Endothelial cell of umbilical vein (primary cell): Measurements from ENCODE around the gene TBL2. TPM values are rescaled to one million over a fixed set of nuclear protein-coding genes. Genes with fewer than 3 reads are reported as not detected.
"Not testable (repeated sequence)": the region's sequence is repeated elsewhere in the genome, so short reads cannot be mapped to it uniquely, and the experiment has no call there.

Experiments
- BruUV-seq: library from RNA; stranded (reverse); fragments of 400-500 nt; replicated peaks from 2 replicates; lab custom pipeline; 2021; lab: Mats Ljungman, UMichigan
- CTCF ChIA-PET: fragments of 300-600, 350-600 bp; sonication (Branson Sonifier 250); formaldehyde crosslinking; loops from one replicate; lab custom pipeline; 2021; ENCODE audit warnings: antibody characterized with exemption, inconsistent platforms; lab: Charles Lee
- POLR2A ChIA-PET: fragments of 300-600, 350-600 bp; sonication (Branson Sonifier 250); formaldehyde crosslinking; loops from one replicate; lab custom pipeline; 2021; ENCODE audit warnings: antibody characterized with exemption, inconsistent platforms; lab: Charles Lee
- DNase-seq: peaks from one replicate; pipeline ENCODE4 v3.0.0-alpha.2; 2011; ENCODE audit warnings: low read depth, low spot score
- FAIRE-seq: peaks from 2 replicates; lab custom pipeline; 2011; peaks lifted over from hg19 to GRCh38; lab: Jason Lieb, UNC
- H2AFZ ChIP-seq: 2 replicates; pipeline ENCODE4 v1.6.0; 2012; ENCODE audit warnings: low read depth, low read length, control low read depth, inconsistent platforms
- H3K27ac ChIP-seq: 2 replicates; pipeline ENCODE4 v1.5.1; 2011; ENCODE audit warnings: low read depth, mild to moderate bottlenecking, control low read depth, low read length, moderate library complexity; ENCODE audit not compliant: insufficient read depth
- H3K27me3 ChIP-seq, 2 experiments: 2 replicates each; pipeline versions ENCODE4 v1.6.0 to v1.6.1; 2011; ENCODE audit warnings: low read length in 2 of 2, mixed read lengths in 1 of 2; ENCODE audit not compliant: control insufficient read depth in 2 of 2, insufficient read depth in 2 of 2
- H3K36me3 ChIP-seq, 2 experiments: 2 replicates in 1 of 2; 3 replicates in 1 of 2; pipeline ENCODE4 v1.5.1; 2011; ENCODE audit warnings: low read length in 2 of 2, mild to moderate bottlenecking in 1 of 2, moderate library complexity in 1 of 2; ENCODE audit not compliant: control insufficient read depth in 2 of 2, insufficient read depth in 2 of 2; ENCODE audit errors: extremely low read depth in 1 of 2
- H3K4me1 ChIP-seq: 3 replicates; pipeline ENCODE4 v1.5.1; 2011; ENCODE audit warnings: mild to moderate bottlenecking, low read length; ENCODE audit not compliant: control insufficient read depth, insufficient read depth; ENCODE audit errors: extremely low read depth
- H3K4me2 ChIP-seq: 2 replicates; pipeline ENCODE4 v1.6.1; 2011; ENCODE audit warnings: low read length, control low read depth, mixed read lengths; ENCODE audit not compliant: insufficient read depth
- H3K4me3 ChIP-seq, 3 experiments: fragments of 200-600 bp in 1 of 3; sonication (generic), shearing (Covaris generic) in 1 of 3; replicated peaks in 1 of 3; 2 replicates each; pipeline ENCODE4 v1.5.1; 2011 to 2016; ENCODE audit warnings: control low read depth in 3 of 3, low read length in 3 of 3, mild to moderate bottlenecking in 2 of 3, inconsistent platforms in 1 of 3, low read depth in 1 of 3, moderate library complexity in 1 of 3; ENCODE audit not compliant: insufficient read depth in 1 of 3
- H3K79me2 ChIP-seq: 2 replicates; pipeline ENCODE4 v1.6.0; 2012; ENCODE audit warnings: low read length, inconsistent platforms; ENCODE audit not compliant: control insufficient read depth, insufficient read depth
- H3K9ac ChIP-seq: replicated peaks from 2 replicates; pipeline ENCODE3; 2011; ENCODE audit warnings: low read length, control low read depth; ENCODE audit not compliant: insufficient read depth; ENCODE audit errors: extremely low read depth
- H3K9me1 ChIP-seq: replicated peaks from 3 replicates; pipeline ENCODE4 v1.6.0; 2011; ENCODE audit warnings: mild to moderate bottlenecking, low read length; ENCODE audit not compliant: control insufficient read depth, insufficient read depth; ENCODE audit errors: extremely low read depth
- H3K9me3 ChIP-seq: replicated peaks from 2 replicates; pipeline ENCODE4 v1.5.1; 2012; ENCODE audit warnings: low read length, inconsistent platforms; ENCODE audit not compliant: control insufficient read depth, insufficient read depth
- H4K20me1 ChIP-seq: replicated peaks from 2 replicates; pipeline ENCODE3; 2011; ENCODE audit warnings: mild to moderate bottlenecking, low read length; ENCODE audit not compliant: control insufficient read depth, insufficient read depth; ENCODE audit errors: extremely low read depth
- EZH2 ChIP-seq: IDR thresholded peaks from 2 replicates; pipeline ENCODE4 v1.6.1; 2012; ENCODE audit warnings: borderline replicate concordance, low read depth, mild to moderate bottlenecking, moderate library complexity, low read length, inconsistent platforms; ENCODE audit not compliant: severe bottlenecking
- FOS ChIP-seq: IDR thresholded peaks from 2 replicates; pipeline ENCODE4 v1.6.1; 2011; ENCODE audit warnings: mild to moderate bottlenecking, low read length, moderate library complexity, borderline replicate concordance; ENCODE audit not compliant: insufficient read depth
- GATA2 ChIP-seq: IDR thresholded peaks from 2 replicates; pipeline ENCODE4 v1.7.0; 2011; ENCODE audit warnings: low read depth, mild to moderate bottlenecking, moderate library complexity, mixed read lengths, low read length; ENCODE audit not compliant: insufficient read length, insufficient read depth
- JUN ChIP-seq: IDR thresholded peaks from 2 replicates; pipeline ENCODE4 v1.6.1; 2011; ENCODE audit warnings: borderline replicate concordance, low read depth; ENCODE audit not compliant: insufficient read length, insufficient read depth
- MYC ChIP-seq: IDR thresholded peaks from one replicate; pipeline ENCODE4 v1.6.1; 2011; ENCODE audit warnings: mild to moderate bottlenecking, low read depth, low read length
- POLR2A ChIP-seq: IDR thresholded peaks from 2 replicates; pipeline ENCODE4 v1.6.1; 2012; ENCODE audit warnings: low read depth, mild to moderate bottlenecking, control low read depth, low read length
- POLR2AphosphoS5 ChIP-seq: IDR thresholded peaks from 2 replicates; pipeline ENCODE4 v1.6.1; 2012; ENCODE audit warnings: low read depth, mild to moderate bottlenecking, control low read depth, low read length, moderate library complexity; ENCODE audit not compliant: insufficient read depth
- dilution Hi-C: fragments of 300-500 bp; cut with MboI; formaldehyde crosslinking; loops from one replicate; pipeline ENCODE4 v1.15.0; 2019; ENCODE audit warnings: low sequenced_read_pairs; ENCODE audit not compliant: extremely low pct_ligation_motif_present
- intact Hi-C: fragments of 100-400 bp; cut with micrococcal nuclease; formaldehyde crosslinking; loops from one replicate; pipeline ENCODE4 v1.10.0; 2022
- polyA plus RNA-seq, 4 experiments: library from polyadenylated mRNA; depleted of rRNA in 3 of 4; stranded (reverse) in 3 of 4; unstranded in 1 of 4; fragments of >200 nt; gene quantifications; 2 replicates each; pipeline versions ENCODE4 v1.2.1 to v1.2.3, GENCODE V29; 2011 to 2012; ENCODE audit warnings: missing spikeins in 1 of 4
- total RNA-seq: library from RNA; stranded (reverse); gene quantifications from 2 replicates; pipeline ENCODE4 v1.2.3, GENCODE V29; 2021
- TF ChIP-seq, protein P1 (sequence below), 2 donors: IDR thresholded peaks; 1 replicate in 1 of 2; 2 replicates in 1 of 2; pipeline ENCODE4 v1.5.1; 2011; ENCODE audit warnings: low read length in 2 of 2, mild to moderate bottlenecking in 2 of 2, moderate library complexity in 2 of 2, control low read depth in 1 of 2, inconsistent platforms in 1 of 2, low read depth in 1 of 2; ENCODE audit not compliant: insufficient read depth in 1 of 2; ENCODE audit errors: extremely low read depth in 1 of 2
- TF ChIP-seq, protein P2 (sequence below): IDR thresholded peaks from 2 replicates; pipeline ENCODE4 v1.6.1; 2011; ENCODE audit not compliant: insufficient read depth, insufficient read length

The TBL2 gene
- total and polyA plus RNA-seq, 2 donors (not counting 3 experiments of a cell fraction or from before 2014, with no cell fraction given), result 38.6 to 48.4 TPM

DNA sequence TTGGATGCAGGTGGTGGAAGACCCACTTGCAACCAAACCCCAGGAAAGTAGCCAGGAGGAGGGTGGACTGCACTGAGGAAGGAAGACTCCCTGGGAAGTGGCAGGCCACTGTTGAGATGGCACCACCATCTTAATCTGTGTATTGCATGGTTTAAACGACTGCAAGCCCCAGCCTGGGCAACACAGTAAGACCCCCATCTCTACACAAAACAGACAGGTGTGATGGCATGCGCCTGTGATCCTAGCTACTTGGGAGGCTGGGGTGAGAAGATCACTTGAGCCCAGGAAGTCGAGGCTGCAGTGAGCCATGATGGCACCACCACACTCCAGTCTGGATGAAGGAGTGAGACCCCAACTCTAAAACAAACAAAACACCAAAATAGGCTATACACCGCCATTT, 11.2 kb downstream of the TBL2 start:
- dilution Hi-C loops, result no loop called here
- H3K4me1 ChIP-seq, result no peaks in the 10 kb centered on the region

DNA sequence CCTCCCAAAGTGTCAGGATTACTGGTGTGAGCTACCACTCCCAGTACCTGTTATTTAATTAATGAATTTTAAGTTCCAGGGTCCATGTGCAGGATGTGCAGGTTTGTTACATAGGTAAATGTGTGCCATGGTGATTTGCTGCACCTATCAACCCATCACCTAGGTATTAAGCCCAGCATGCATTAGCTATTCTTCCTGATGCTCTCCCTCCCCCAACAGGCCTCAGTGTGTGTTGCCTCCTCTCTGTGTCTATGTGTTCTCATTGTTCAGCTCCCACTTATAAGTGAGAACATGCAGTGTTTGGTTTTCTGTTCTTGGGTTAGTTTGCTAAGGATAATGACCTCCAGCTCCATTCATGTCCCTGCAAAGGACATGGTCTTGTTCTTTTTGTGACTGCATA, 11.9 kb downstream of the TBL2 start:
- H3K4me1 ChIP-seq, intact Hi-C loops, H3K79me2 ChIP-seq, H4K20me1 ChIP-seq, H3K9me1 ChIP-seq, H3K9ac ChIP-seq, H3K9me3 ChIP-seq, H3K4me3 ChIP-seq, DNase-seq, BruUV-seq, H3K27me3 ChIP-seq, FAIRE-seq, H3K27ac ChIP-seq, dilution Hi-C loops, H3K4me2 ChIP-seq, H2AFZ ChIP-seq: not testable (repeated sequence)
- H3K36me3 ChIP-seq, result peaks cover 4 to 13% of the 10 kb centered on the region in 2 experiments
- POLR2A ChIA-PET, result interaction anchor here (1.1 kb wide), 1 partner anchor 12 kb away, joined by 4 read pairs; the partner anchor contains the start of gene TBL2
- CTCF ChIA-PET, result interaction anchor here (1.6 kb wide), 1 partner anchor 10 kb away, joined by 7 read pairs; no protein-coding TSS in a partner anchor

More for the DNA sequence above, 11.2 kb downstream of the TBL2 start:
- no peak overlapping the region for H3K9ac ChIP-seq
- H2AFZ ChIP-seq, result no peak overlapping the region
- TF ChIP-seq, protein P1, sequence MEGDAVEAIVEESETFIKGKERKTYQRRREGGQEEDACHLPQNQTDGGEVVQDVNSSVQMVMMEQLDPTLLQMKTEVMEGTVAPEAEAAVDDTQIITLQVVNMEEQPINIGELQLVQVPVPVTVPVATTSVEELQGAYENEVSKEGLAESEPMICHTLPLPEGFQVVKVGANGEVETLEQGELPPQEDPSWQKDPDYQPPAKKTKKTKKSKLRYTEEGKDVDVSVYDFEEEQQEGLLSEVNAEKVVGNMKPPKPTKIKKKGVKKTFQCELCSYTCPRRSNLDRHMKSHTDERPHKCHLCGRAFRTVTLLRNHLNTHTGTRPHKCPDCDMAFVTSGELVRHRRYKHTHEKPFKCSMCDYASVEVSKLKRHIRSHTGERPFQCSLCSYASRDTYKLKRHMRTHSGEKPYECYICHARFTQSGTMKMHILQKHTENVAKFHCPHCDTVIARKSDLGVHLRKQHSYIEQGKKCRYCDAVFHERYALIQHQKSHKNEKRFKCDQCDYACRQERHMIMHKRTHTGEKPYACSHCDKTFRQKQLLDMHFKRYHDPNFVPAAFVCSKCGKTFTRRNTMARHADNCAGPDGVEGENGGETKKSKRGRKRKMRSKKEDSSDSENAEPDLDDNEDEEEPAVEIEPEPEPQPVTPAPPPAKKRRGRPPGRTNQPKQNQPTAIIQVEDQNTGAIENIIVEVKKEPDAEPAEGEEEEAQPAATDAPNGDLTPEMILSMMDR (IDR thresholded peaks at IDR 0.05; ENCODE audit: extremely low read depth in 1 of 2, insufficient read depth in 1 of 2, low read depth in 1 of 2, low read length in 2 of 2), result no peak
- TF ChIP-seq POLR2AphosphoS5 (no peak), EZH2 (no peak), JUN (no peak), FOS (no peak), POLR2A (no peak), GATA2 (no peak), MYC (no peak)
- TF ChIP-seq, protein P2, sequence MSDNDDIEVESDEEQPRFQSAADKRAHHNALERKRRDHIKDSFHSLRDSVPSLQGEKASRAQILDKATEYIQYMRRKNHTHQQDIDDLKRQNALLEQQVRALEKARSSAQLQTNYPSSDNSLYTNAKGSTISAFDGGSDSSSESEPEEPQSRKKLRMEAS, result no peak
- no TSS peak for BruUV-seq
- FAIRE-seq (no peak), DNase-seq (no peak)
- no peak overlapping the region for H3K4me3 ChIP-seq
- H3K27me3 ChIP-seq, result peaks cover 0 to 4% of the 10 kb centered on the region in 2 experiments
- H3K79me2 ChIP-seq, result no peaks in the 10 kb centered on the region
- CTCF ChIA-PET, result interaction anchor here (1.4 kb wide), 1 partner anchor 167 kb away, joined by 3 read pairs; no protein-coding TSS in a partner anchor
- H3K9me3 ChIP-seq, result no peaks in the 10 kb centered on the region
- no peaks in the 10 kb centered on the region for H3K9me1 ChIP-seq
- POLR2A ChIA-PET, result interaction anchor here (1.4 kb wide), 1 partner anchor 11 kb away, joined by 3 read pairs; the partner anchor contains the start of gene TBL2
- no peaks in the 10 kb centered on the region for H4K20me1 ChIP-seq
- intact Hi-C loops, result no loop called here
- H3K4me2 ChIP-seq, result no peak overlapping the region
- H3K27ac ChIP-seq, result no peak overlapping the region
- peaks cover 4 to 14% of the 10 kb centered on the region in 2 experiments for H3K36me3 ChIP-seq
